Measurements from ENCODE around the gene LARP4.

- TF ChIP-seq, protein P1, sequence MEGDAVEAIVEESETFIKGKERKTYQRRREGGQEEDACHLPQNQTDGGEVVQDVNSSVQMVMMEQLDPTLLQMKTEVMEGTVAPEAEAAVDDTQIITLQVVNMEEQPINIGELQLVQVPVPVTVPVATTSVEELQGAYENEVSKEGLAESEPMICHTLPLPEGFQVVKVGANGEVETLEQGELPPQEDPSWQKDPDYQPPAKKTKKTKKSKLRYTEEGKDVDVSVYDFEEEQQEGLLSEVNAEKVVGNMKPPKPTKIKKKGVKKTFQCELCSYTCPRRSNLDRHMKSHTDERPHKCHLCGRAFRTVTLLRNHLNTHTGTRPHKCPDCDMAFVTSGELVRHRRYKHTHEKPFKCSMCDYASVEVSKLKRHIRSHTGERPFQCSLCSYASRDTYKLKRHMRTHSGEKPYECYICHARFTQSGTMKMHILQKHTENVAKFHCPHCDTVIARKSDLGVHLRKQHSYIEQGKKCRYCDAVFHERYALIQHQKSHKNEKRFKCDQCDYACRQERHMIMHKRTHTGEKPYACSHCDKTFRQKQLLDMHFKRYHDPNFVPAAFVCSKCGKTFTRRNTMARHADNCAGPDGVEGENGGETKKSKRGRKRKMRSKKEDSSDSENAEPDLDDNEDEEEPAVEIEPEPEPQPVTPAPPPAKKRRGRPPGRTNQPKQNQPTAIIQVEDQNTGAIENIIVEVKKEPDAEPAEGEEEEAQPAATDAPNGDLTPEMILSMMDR (IDR thresholded peaks at IDR 0.05) = no peak
- TF ChIP-seq POLR2A (IDR thresholded peaks at IDR 0.05) = no peak
Observed at GRCh38 chr12:50400104-50400637, 514 bp upstream of the LARP4 start.

Measured in Peyer's patch (tissue), 4 donors.